ENCODE results near the gene AMIGO3. TPM values are rescaled to one million over a fixed set of nuclear protein-coding genes. Genes with fewer than 3 reads are reported as not detected.
"Not testable (repeated sequence)": the region's sequence is repeated elsewhere in the genome, so short reads cannot be mapped to it uniquely, and the experiment has no call there.

AMIGO3 gene
- polyA plus RNA-seq, 1 of the 3 experiments (the other 2 are of a cell fraction), result 1.1 TPM

DNA sequence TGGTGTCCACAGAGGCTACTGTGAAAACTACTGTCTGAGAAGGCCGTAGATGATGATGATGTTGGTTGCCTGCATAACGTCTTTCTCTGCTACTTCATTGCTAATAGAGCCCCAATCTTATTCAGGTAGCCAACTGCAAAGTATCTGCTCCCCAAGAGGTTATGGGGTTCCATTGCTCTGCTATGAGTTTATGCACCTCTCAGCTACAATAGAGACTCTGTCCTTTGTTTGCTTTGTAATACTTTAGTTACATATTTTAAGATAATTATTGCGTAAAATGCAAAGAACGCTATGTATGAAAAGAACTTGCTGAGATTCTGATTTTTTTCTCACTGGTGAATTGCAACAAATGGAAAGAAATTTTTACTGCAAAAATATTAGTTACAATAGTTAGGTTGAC, 32.0 kb upstream of the AMIGO3 start (continued):
- TF ChIP-seq, protein P1, sequence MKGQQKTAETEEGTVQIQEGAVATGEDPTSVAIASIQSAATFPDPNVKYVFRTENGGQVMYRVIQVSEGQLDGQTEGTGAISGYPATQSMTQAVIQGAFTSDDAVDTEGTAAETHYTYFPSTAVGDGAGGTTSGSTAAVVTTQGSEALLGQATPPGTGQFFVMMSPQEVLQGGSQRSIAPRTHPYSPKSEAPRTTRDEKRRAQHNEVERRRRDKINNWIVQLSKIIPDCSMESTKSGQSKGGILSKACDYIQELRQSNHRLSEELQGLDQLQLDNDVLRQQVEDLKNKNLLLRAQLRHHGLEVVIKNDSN (IDR thresholded peaks at IDR 0.05; ENCODE audit: borderline replicate concordance, low read depth), result no peak

DNA sequence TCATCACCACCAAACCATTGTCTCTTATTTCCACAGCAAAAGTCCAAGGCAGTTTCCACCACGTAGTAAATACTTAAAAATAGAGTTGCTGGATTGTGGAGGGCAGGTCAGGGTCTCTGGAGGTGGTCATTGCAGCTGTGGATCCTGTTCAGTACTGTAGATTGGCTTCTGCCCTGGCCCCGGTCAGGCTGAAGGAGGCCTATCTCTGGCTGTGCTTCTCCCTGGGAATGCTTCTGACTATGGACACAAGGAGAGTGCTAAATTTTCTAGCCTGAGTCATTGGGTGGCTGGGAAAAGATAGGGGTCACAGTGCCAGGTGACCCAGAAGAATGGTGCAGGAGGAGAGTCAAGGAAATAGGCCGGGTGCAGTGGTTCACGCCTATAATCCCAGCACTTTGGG, 30.6 kb upstream of the AMIGO3 start:
- Histone ChIP-seq H4K20me1 (ENCODE audit: insufficient read depth) (peaks cover 51% of the 10 kb centered on the region), H3K27me3 (ENCODE audit: insufficient read depth) (no peaks in the 10 kb centered on the region), H3F3A (replicated peaks; ENCODE audit: insufficient read depth) (peaks cover 9% of the 10 kb centered on the region), H3K36me3 (replicated peaks in 1 of 2; ENCODE audit: control insufficient read depth in 1 of 2, insufficient read depth in 2 of 2, low read length in 1 of 2) (peaks cover 10 to 14% of the 10 kb centered on the region in 2 experiments), H3K9me3 (no peaks in the 10 kb centered on the region), H3K9me2 (0 out of 2 replicates have a peak, but pooled peaks cover 2% of the 10 kb centered on the region), H3K27ac (ENCODE audit: low read depth in 2 of 2, low read length in 1 of 2) (no peak overlapping the region), H3K9ac (no peak overlapping the region), H2AFZ (ENCODE audit: low read depth) (no peak overlapping the region), H3K4me1 (ENCODE audit: control insufficient read depth in 1 of 2, insufficient read depth in 2 of 2, low read depth in 1 of 2, low read length in 1 of 2) (no peaks in the 10 kb centered on the region), H3K4me2 (no peak overlapping the region), H3K4me3 (ENCODE audit: low read depth in 2 of 2, low read length in 1 of 2) (no peak overlapping the region), H3K79me2 (ENCODE audit: insufficient read depth) (peaks cover 77% of the 10 kb centered on the region)
- ChIA-PET CTCF (interaction anchor here (1.5 kb wide), 1 partner anchor 25 kb away, joined by 5 read pairs; no protein-coding TSS in a partner anchor), POLR2A (no interaction called here)
- WGBS (ENCODE audit: low lambda C conversion rate), result 94% methylated on average over 4 of the region's 4 CpGs
- TF ChIP-seq, protein P2, sequence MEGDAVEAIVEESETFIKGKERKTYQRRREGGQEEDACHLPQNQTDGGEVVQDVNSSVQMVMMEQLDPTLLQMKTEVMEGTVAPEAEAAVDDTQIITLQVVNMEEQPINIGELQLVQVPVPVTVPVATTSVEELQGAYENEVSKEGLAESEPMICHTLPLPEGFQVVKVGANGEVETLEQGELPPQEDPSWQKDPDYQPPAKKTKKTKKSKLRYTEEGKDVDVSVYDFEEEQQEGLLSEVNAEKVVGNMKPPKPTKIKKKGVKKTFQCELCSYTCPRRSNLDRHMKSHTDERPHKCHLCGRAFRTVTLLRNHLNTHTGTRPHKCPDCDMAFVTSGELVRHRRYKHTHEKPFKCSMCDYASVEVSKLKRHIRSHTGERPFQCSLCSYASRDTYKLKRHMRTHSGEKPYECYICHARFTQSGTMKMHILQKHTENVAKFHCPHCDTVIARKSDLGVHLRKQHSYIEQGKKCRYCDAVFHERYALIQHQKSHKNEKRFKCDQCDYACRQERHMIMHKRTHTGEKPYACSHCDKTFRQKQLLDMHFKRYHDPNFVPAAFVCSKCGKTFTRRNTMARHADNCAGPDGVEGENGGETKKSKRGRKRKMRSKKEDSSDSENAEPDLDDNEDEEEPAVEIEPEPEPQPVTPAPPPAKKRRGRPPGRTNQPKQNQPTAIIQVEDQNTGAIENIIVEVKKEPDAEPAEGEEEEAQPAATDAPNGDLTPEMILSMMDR (IDR thresholded peaks at IDR 0.05), result no peak
- TF ChIP-seq, protein P3, sequence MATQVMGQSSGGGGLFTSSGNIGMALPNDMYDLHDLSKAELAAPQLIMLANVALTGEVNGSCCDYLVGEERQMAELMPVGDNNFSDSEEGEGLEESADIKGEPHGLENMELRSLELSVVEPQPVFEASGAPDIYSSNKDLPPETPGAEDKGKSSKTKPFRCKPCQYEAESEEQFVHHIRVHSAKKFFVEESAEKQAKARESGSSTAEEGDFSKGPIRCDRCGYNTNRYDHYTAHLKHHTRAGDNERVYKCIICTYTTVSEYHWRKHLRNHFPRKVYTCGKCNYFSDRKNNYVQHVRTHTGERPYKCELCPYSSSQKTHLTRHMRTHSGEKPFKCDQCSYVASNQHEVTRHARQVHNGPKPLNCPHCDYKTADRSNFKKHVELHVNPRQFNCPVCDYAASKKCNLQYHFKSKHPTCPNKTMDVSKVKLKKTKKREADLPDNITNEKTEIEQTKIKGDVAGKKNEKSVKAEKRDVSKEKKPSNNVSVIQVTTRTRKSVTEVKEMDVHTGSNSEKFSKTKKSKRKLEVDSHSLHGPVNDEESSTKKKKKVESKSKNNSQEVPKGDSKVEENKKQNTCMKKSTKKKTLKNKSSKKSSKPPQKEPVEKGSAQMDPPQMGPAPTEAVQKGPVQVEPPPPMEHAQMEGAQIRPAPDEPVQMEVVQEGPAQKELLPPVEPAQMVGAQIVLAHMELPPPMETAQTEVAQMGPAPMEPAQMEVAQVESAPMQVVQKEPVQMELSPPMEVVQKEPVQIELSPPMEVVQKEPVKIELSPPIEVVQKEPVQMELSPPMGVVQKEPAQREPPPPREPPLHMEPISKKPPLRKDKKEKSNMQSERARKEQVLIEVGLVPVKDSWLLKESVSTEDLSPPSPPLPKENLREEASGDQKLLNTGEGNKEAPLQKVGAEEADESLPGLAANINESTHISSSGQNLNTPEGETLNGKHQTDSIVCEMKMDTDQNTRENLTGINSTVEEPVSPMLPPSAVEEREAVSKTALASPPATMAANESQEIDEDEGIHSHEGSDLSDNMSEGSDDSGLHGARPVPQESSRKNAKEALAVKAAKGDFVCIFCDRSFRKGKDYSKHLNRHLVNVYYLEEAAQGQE (IDR thresholded peaks at IDR 0.05; ENCODE audit: low read depth, low read length), result no peak
- TF ChIP-seq, protein P4, sequence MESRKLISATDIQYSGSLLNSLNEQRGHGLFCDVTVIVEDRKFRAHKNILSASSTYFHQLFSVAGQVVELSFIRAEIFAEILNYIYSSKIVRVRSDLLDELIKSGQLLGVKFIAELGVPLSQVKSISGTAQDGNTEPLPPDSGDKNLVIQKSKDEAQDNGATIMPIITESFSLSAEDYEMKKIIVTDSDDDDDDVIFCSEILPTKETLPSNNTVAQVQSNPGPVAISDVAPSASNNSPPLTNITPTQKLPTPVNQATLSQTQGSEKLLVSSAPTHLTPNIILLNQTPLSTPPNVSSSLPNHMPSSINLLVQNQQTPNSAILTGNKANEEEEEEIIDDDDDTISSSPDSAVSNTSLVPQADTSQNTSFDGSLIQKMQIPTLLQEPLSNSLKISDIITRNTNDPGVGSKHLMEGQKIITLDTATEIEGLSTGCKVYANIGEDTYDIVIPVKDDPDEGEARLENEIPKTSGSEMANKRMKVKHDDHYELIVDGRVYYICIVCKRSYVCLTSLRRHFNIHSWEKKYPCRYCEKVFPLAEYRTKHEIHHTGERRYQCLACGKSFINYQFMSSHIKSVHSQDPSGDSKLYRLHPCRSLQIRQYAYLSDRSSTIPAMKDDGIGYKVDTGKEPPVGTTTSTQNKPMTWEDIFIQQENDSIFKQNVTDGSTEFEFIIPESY (IDR thresholded peaks at IDR 0.05; ENCODE audit: borderline replicate concordance, low read depth), result no peak
- TF ChIP-seq, protein P5, sequence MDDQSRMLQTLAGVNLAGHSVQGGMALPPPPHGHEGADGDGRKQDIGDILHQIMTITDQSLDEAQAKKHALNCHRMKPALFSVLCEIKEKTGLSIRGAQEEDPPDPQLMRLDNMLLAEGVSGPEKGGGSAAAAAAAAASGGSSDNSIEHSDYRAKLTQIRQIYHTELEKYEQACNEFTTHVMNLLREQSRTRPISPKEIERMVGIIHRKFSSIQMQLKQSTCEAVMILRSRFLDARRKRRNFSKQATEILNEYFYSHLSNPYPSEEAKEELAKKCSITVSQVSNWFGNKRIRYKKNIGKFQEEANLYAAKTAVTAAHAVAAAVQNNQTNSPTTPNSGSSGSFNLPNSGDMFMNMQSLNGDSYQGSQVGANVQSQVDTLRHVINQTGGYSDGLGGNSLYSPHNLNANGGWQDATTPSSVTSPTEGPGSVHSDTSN (IDR thresholded peaks at IDR 0.05), result no peak
- TF ChIP-seq SMC3 (IDR thresholded peaks at IDR 0.05; ENCODE audit: low read depth, low read length) (no peak), EP300 (IDR thresholded peaks at IDR 0.05; ENCODE audit: borderline replicate concordance in 1 of 2, low read depth in 1 of 2, low read length in 1 of 2) (no peak), RAD21 (IDR thresholded peaks at IDR 0.05; ENCODE audit: low read length) (no peak), FOXM1 (IDR thresholded peaks at IDR 0.05; ENCODE audit: low read depth) (no peak)
- no peak for DNase-seq

DNA sequence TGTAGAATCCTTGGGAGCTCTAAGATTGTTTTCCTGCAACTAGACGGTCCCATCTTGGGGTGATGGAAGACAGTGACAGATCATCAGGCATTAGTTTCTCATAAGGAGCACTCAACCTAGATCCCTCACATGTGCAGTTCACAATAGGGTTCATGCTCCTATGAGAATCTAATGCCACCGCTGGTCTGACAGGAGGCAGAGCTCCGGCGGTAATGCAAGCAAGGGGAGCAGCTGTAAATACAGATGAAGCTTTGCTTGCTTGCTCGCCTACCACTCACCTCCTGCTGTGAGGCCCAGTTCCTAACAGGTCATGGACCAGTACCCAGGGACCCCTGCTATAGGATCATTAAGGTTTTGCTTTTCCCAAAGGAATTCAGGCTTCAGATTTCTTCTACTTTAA, 29.4 kb upstream of the AMIGO3 start:
- peaks cover 40% of the 10 kb centered on the region for H4K20me1 ChIP-seq (ENCODE audit: insufficient read depth)
- POLR2A ChIA-PET; H3F3A ChIP-seq (replicated peaks; ENCODE audit: insufficient read depth); H3K9me2 ChIP-seq; H3K9me3 ChIP-seq; DNase-seq; H3K4me2 ChIP-seq; H3K27ac ChIP-seq (ENCODE audit: low read depth in 2 of 2, low read length in 1 of 2); H3K4me1 ChIP-seq (ENCODE audit: control insufficient read depth in 1 of 2, insufficient read depth in 2 of 2, low read depth in 1 of 2, low read length in 1 of 2); H2AFZ ChIP-seq (ENCODE audit: low read depth); H3K4me3 ChIP-seq (ENCODE audit: low read depth in 2 of 2, low read length in 1 of 2); H3K27me3 ChIP-seq (ENCODE audit: insufficient read depth); H3K9ac ChIP-seq: not testable (repeated sequence)
- CTCF ChIA-PET, result interaction anchor here (0.9 to 1.5 kb wide), 4 partner anchors 24 to 90 kb away, joined by 3 to 5 read pairs (median 5); partner anchors contain the start of gene AMIGO3
- peaks cover 13 to 14% of the 10 kb centered on the region in 2 experiments for H3K36me3 ChIP-seq (replicated peaks in 1 of 2; ENCODE audit: control insufficient read depth in 1 of 2, insufficient read depth in 2 of 2, low read length in 1 of 2)
- H3K79me2 ChIP-seq (ENCODE audit: insufficient read depth), result peaks cover 76% of the 10 kb centered on the region
- WGBS (ENCODE audit: low lambda C conversion rate), result 100% methylated on average over 5 of the region's 5 CpGs
